GM23338 (cell line): Measurements from ENCODE around the gene IGFLR1. TPM values are rescaled to one million over a fixed set of nuclear protein-coding genes. Genes with fewer than 3 reads are reported as not detected.

Experiments
- ATAC-seq: fragments of 200-7000 bp; cut with Tn5 transposase; 3 replicates; pipeline ENCODE4 v1.9.1; 2020
- DNase-seq: peaks from one replicate; pipeline ENCODE4 v3.0.0-alpha.2; 2015; ENCODE audit warnings: low spot score
- H2AFZ ChIP-seq: fragments of 200-600 bp; sonication (generic); 2 replicates; pipeline ENCODE4 v1.8.0; 2016; ENCODE audit warnings: antibody characterized with exemption, mild to moderate bottlenecking, moderate library complexity
- H3F3A ChIP-seq: fragments of 200-600 bp; sonication (generic); replicated peaks from 2 replicates; pipeline ENCODE4 v1.8.0; 2017; ENCODE audit warnings: antibody characterized with exemption, mixed run types, low read depth
- H3K27ac ChIP-seq: fragments of 200-600 bp; sonication (generic); 2 replicates; pipeline ENCODE4 v1.6.1; 2016; ENCODE audit warnings: low read depth
- H3K27me3 ChIP-seq: fragments of 200-600 bp; sonication (generic); 2 replicates; pipeline ENCODE4 v1.8.0; 2016; ENCODE audit warnings: mild to moderate bottlenecking, mixed run types, moderate library complexity; ENCODE audit not compliant: insufficient read depth
- H3K36me3 ChIP-seq: fragments of 200-600 bp; sonication (generic); 2 replicates; pipeline ENCODE4 v1.8.0; 2016; ENCODE audit warnings: mild to moderate bottlenecking; ENCODE audit not compliant: insufficient read depth
- H3K4me1 ChIP-seq: fragments of 200-600 bp; sonication (generic); 2 replicates; pipeline ENCODE4 v1.8.0; 2016; ENCODE audit warnings: mild to moderate bottlenecking, moderate library complexity; ENCODE audit not compliant: insufficient read depth
- H3K4me2 ChIP-seq: fragments of 200-600 bp; sonication (generic); 2 replicates; pipeline ENCODE4 v1.7.1; 2017; ENCODE audit warnings: mixed run types
- H3K4me3 ChIP-seq: fragments of 200-600 bp; sonication (generic); 2 replicates; pipeline ENCODE4 v1.6.1; 2016; ENCODE audit warnings: mixed run types
- H3K79me2 ChIP-seq: fragments of 200-600 bp; sonication (generic); replicated peaks from 2 replicates; pipeline ENCODE4 v1.8.0; 2017; ENCODE audit warnings: mild to moderate bottlenecking; ENCODE audit not compliant: insufficient read depth
- H3K9me2 ChIP-seq: fragments of 200-600 bp; sonication (generic); 2 replicates; pipeline ENCODE4 v1.8.0; 2017; ENCODE audit not compliant: insufficient read depth
- H4K20me1 ChIP-seq: fragments of 200-600 bp; sonication (generic); replicated peaks from 2 replicates; pipeline ENCODE4 v1.8.0; 2017; ENCODE audit warnings: mild to moderate bottlenecking; ENCODE audit not compliant: insufficient read depth
- H3K27ac Mint-ChIP-seq: 2 replicates; pipeline ENCODE4 v1.8.0; 2020; ENCODE audit warnings: inconsistent platforms, mild to moderate bottlenecking, moderate library complexity, mixed read lengths
- H3K27me3 Mint-ChIP-seq: 3 replicates; pipeline ENCODE4 v1.8.0; 2022; ENCODE audit warnings: low read depth, mild to moderate bottlenecking, moderate library complexity, mixed read lengths, inconsistent platforms; ENCODE audit not compliant: insufficient read depth, poor library complexity
- H3K36me3 Mint-ChIP-seq: 3 replicates; pipeline ENCODE4 v1.8.0; 2021; ENCODE audit warnings: low read depth, mild to moderate bottlenecking, inconsistent platforms, moderate library complexity, mixed read lengths
- H3K4me1 Mint-ChIP-seq: 3 replicates; pipeline ENCODE4 v1.8.0; 2020; ENCODE audit warnings: mild to moderate bottlenecking, inconsistent platforms, mixed read lengths
- H3K4me3 Mint-ChIP-seq: 3 replicates; pipeline ENCODE4 v1.8.0; 2021; ENCODE audit warnings: moderate library complexity, mild to moderate bottlenecking, inconsistent platforms, mixed read lengths
- H3K9me3 Mint-ChIP-seq: 3 replicates; pipeline ENCODE4 v1.8.0; 2020; ENCODE audit warnings: moderate library complexity, mild to moderate bottlenecking, inconsistent platforms, mixed read lengths
- CREB1 ChIP-seq: fragments of 250-450 bp; sonication (Bioruptor Pico); IDR thresholded peaks from 2 replicates; pipeline ENCODE4 v1.5.0; 2020; ENCODE audit warnings: low read depth, mild to moderate bottlenecking, moderate library complexity
- CTCF ChIP-seq, 2 experiments: fragments of 200-600 bp in 1 of 2; sonication (generic) in 1 of 2; conservative IDR thresholded peaks; 2 replicates each; pipeline versions ENCODE4 v1.5.1 to v1.6.1; 2016 to 2017; ENCODE audit warnings: antibody characterized with exemption in 2 of 2, low read depth in 2 of 2, mild to moderate bottlenecking in 2 of 2, moderate library complexity in 1 of 2
- ETS1 ChIP-seq: IDR thresholded peaks from 2 replicates; pipeline ENCODE4 v1.6.1; 2016; ENCODE audit warnings: antibody characterized with exemption
- EZH2 ChIP-seq: fragments of 200-600 bp; sonication (generic); IDR thresholded peaks from one replicate; pipeline ENCODE4 v1.8.0; 2017; ENCODE audit warnings: antibody characterized with exemption, mild to moderate bottlenecking, low read depth; ENCODE audit not compliant: unreplicated experiment
- EZH2phosphoT487 ChIP-seq: fragments of 200-600 bp; sonication (generic); IDR thresholded peaks from one replicate; pipeline ENCODE4 v1.8.1; 2018; ENCODE audit warnings: antibody characterized with exemption; ENCODE audit not compliant: unreplicated experiment
- JUNB ChIP-seq: IDR thresholded peaks from one replicate; pipeline ENCODE4 v1.6.1; 2016; ENCODE audit warnings: antibody characterized with exemption; ENCODE audit not compliant: unreplicated experiment
- NANOG ChIP-seq: IDR thresholded peaks from 2 replicates; pipeline ENCODE4 v1.6.1; 2016; ENCODE audit warnings: antibody characterized with exemption, borderline replicate concordance
- POLR2AphosphoS5 ChIP-seq: IDR thresholded peaks from 2 replicates; pipeline ENCODE4 v1.6.1; 2016; ENCODE audit warnings: antibody characterized with exemption, low read depth
- REST ChIP-seq: IDR thresholded peaks from one replicate; pipeline ENCODE4 v1.6.1; 2018; ENCODE audit warnings: antibody characterized with exemption; ENCODE audit not compliant: unreplicated experiment
- STAT1 ChIP-seq: IDR thresholded peaks from one replicate; pipeline ENCODE4 v1.6.1; 2016; ENCODE audit warnings: antibody characterized with exemption; ENCODE audit not compliant: unreplicated experiment
- ZNF114 ChIP-seq: fragments of 250-450 bp; sonication (Bioruptor Pico); IDR thresholded peaks from 2 replicates; pipeline ENCODE4 v1.5.0; 2020; ENCODE audit warnings: mild to moderate bottlenecking, moderate library complexity
- ZNF331 ChIP-seq: fragments of 250-450 bp; sonication (Bioruptor Pico); IDR thresholded peaks from 2 replicates; pipeline ENCODE4 v1.5.0; 2020; ENCODE audit warnings: low read depth, mild to moderate bottlenecking, moderate library complexity
- ZNF462 ChIP-seq: fragments of 250-450 bp; sonication (Bioruptor Pico); IDR thresholded peaks from 2 replicates; pipeline ENCODE4 v1.5.0; 2020; ENCODE audit warnings: mild to moderate bottlenecking, moderate library complexity
- polyA plus RNA-seq: library from polyadenylated mRNA; unstranded; fragments of >200 nt; fragmentation: Nextera tagmentation; extraction: Ambion mirVana; gene quantifications from 2 replicates; pipeline ENCODE4 v1.2.1, GENCODE V29; 2016
- total RNA-seq: library from RNA; depleted of rRNA; stranded (reverse); fragments of >200 nt; shearing (Covaris generic); gene quantifications from 2 replicates; pipeline ENCODE4 v1.2.3, GENCODE V29; 2014

IGFLR1 gene
- total and polyA plus RNA-seq, 2 experiments from 2014 or later = 14.4 to 17.8 TPM

GRCh38 chr19:35753634-35754369, 11.6 kb upstream of the IGFLR1 start:
- H3K27me3 ChIP-seq = peaks cover 28% of the 10 kb centered on the region
- Mint-ChIP-seq H3K27ac (no peak overlapping the region), H3K4me1 (peaks cover 15% of the 10 kb centered on the region), H3K27me3 (peaks cover 38% of the 10 kb centered on the region), H3K4me3 (no peak overlapping the region; the same call in 2 of the 3 replicates), H3K9me3 (no peaks in the 10 kb centered on the region; the same call in 2 of the 3 replicates), H3K36me3 (no peaks in the 10 kb centered on the region)
- no peak overlapping the region for H3K4me3 ChIP-seq
- no peak overlapping the region for H3K27ac ChIP-seq
- H3K4me1 ChIP-seq = peaks cover 10% of the 10 kb centered on the region
- no peaks in the 10 kb centered on the region for H4K20me1 ChIP-seq
- no peak for DNase-seq
- no peaks in the 10 kb centered on the region for H3K9me2 ChIP-seq
- H2AFZ ChIP-seq = no peak overlapping the region
- 0 out of 2 replicates have a peak, but pooled peaks cover 6% of the 10 kb centered on the region for H3F3A ChIP-seq
- no peak for TF ChIP-seq ETS1
- no peak for TF ChIP-seq JUNB
- TF ChIP-seq CREB1 = no peak
- TF ChIP-seq ZNF462 = no peak
- TF ChIP-seq STAT1 = no peak
- TF ChIP-seq ZNF114 (CRISPR knock-in tag) = no peak
- TF ChIP-seq ZNF331 (CRISPR knock-in tag) = no peak
- TF ChIP-seq POLR2AphosphoS5 = no peak
- TF ChIP-seq CTCF (conservative IDR thresholded peaks at IDR 0.05; ENCODE audit: low read depth in 2 of 2) = no peak
- no peak for TF ChIP-seq REST
- no peak for TF ChIP-seq NANOG
- TF ChIP-seq EZH2phosphoT487 = no peak
- TF ChIP-seq EZH2 = no peak
- ATAC-seq = no peak
- H3K79me2 ChIP-seq = peaks cover 3% of the 10 kb centered on the region
- H3K4me2 ChIP-seq = no peak overlapping the region
- no peaks in the 10 kb centered on the region for H3K36me3 ChIP-seq
